CD14-positive monocyte (primary cell): ENCODE measurements around the gene TXN2. TPM values are rescaled to one million over a fixed set of nuclear protein-coding genes. Genes with fewer than 3 reads are reported as not detected.

ENCODE experiments used
- DNase-seq, 3 donors: peaks; one replicate each; pipeline ENCODE4 v3.0.0-alpha.2; 2011 to 2022
- H2AFZ ChIP-seq: 2 replicates; pipeline ENCODE4 v1.6.0; 2012; ENCODE audit warnings: mild to moderate bottlenecking, low read depth, low read length, inconsistent platforms; ENCODE audit not compliant: insufficient read depth, poor library complexity, severe bottlenecking
- H3K27ac ChIP-seq, 2 donors: 1 replicate in 1 of 2; 2 replicates in 1 of 2; pipeline ENCODE4 v1.5.1; 2012 to 2013; ENCODE audit warnings: low read length in 2 of 2, control low read depth in 1 of 2, inconsistent platforms in 1 of 2, low read depth in 1 of 2, mild to moderate bottlenecking in 1 of 2
- H3K27me3 ChIP-seq, 2 donors: one replicate each; pipeline versions ENCODE4 v1.6.0 to v1.6.1; 2011 to 2013; ENCODE audit warnings: low read length in 2 of 2; ENCODE audit not compliant: control insufficient read depth in 2 of 2, insufficient read depth in 2 of 2
- H3K36me3 ChIP-seq, 2 donors: replicated peaks in 1 of 2; 1 replicate in 1 of 2; 2 replicates in 1 of 2; pipeline versions ENCODE4 v1.5.1 to v1.6.1; 2012 to 2013; ENCODE audit warnings: low read length in 2 of 2, control low read depth in 1 of 2, inconsistent platforms in 1 of 2, mild to moderate bottlenecking in 1 of 2; ENCODE audit not compliant: insufficient read depth in 2 of 2, control insufficient read depth in 1 of 2
- H3K4me1 ChIP-seq, 2 donors: 1 replicate in 1 of 2; 2 replicates in 1 of 2; pipeline versions ENCODE4 v1.5.1 to v1.6.1; 2012 to 2013; ENCODE audit warnings: low read length in 2 of 2, control low read depth in 1 of 2, inconsistent platforms in 1 of 2, mild to moderate bottlenecking in 1 of 2, moderate library complexity in 1 of 2; ENCODE audit not compliant: insufficient read depth in 2 of 2, control insufficient read depth in 1 of 2
- H3K4me2 ChIP-seq: replicated peaks from 2 replicates; pipeline ENCODE3; 2012; ENCODE audit warnings: low read length, moderate library complexity, mild to moderate bottlenecking; ENCODE audit not compliant: poor library complexity, severe bottlenecking; ENCODE audit errors: extremely low read depth
- H3K4me3 ChIP-seq, 3 experiments: fragments of 200-600 bp in 1 of 3; sonication (generic) in 1 of 3; replicated peaks in 1 of 3; 1 replicate in 2 of 3; 2 replicates in 1 of 3; pipeline ENCODE4 v1.5.1; 2011 to 2013; ENCODE audit warnings: low read length in 3 of 3, mild to moderate bottlenecking in 3 of 3, control low read depth in 2 of 3, low read depth in 2 of 3, inconsistent platforms in 1 of 3, moderate library complexity in 1 of 3
- H3K79me2 ChIP-seq: 2 replicates; pipeline ENCODE4 v1.6.0; 2012; ENCODE audit warnings: mild to moderate bottlenecking, control low read depth, inconsistent platforms, low read length, moderate library complexity; ENCODE audit not compliant: insufficient read depth
- H3K9ac ChIP-seq: 2 replicates; pipeline ENCODE4 v1.6.0; 2017; ENCODE audit warnings: low read length, mild to moderate bottlenecking; ENCODE audit not compliant: insufficient read depth, poor library complexity, severe bottlenecking
- H3K9me3 ChIP-seq, 2 donors: replicated peaks in 1 of 2; 1 replicate in 1 of 2; 2 replicates in 1 of 2; pipeline versions ENCODE4 v1.5.1 to v1.6.1; 2012 to 2013; ENCODE audit warnings: low read length in 2 of 2, control low read depth in 1 of 2; ENCODE audit not compliant: control insufficient read depth in 1 of 2, insufficient read depth in 1 of 2
- H4K20me1 ChIP-seq: 2 replicates; pipeline ENCODE4 v1.6.0; 2012; ENCODE audit warnings: mild to moderate bottlenecking, low read length, control low read depth, moderate library complexity; ENCODE audit not compliant: insufficient read depth
- H3K27ac Mint-ChIP-seq, 7 donors: one replicate each; pipeline ENCODE4 v1.8.0; 2020; ENCODE audit warnings: mild to moderate bottlenecking in 7 of 7, mixed read lengths in 7 of 7, moderate library complexity in 6 of 7, inconsistent platforms in 2 of 7
- H3K27me3 Mint-ChIP-seq, 3 donors: one replicate each; pipeline ENCODE4 v1.8.0; 2021 to 2022; ENCODE audit warnings: low read depth in 3 of 3, mild to moderate bottlenecking in 3 of 3, mixed read lengths in 3 of 3, moderate library complexity in 3 of 3, inconsistent platforms in 1 of 3
- H3K36me3 Mint-ChIP-seq, 2 donors: one replicate each; pipeline ENCODE4 v1.8.0; 2020; ENCODE audit warnings: mixed read lengths in 2 of 2, inconsistent platforms in 1 of 2, mild to moderate bottlenecking in 1 of 2
- H3K4me1 Mint-ChIP-seq: one replicate; pipeline ENCODE4 v1.8.0; 2020; ENCODE audit warnings: mild to moderate bottlenecking, mixed read lengths
- H3K4me3 Mint-ChIP-seq, 2 donors: one replicate each; pipeline ENCODE4 v1.8.0; 2020; ENCODE audit warnings: mild to moderate bottlenecking in 2 of 2, mixed read lengths in 2 of 2, moderate library complexity in 1 of 2
- H3K9me3 Mint-ChIP-seq, 7 donors: one replicate each; pipeline ENCODE4 v1.8.0; 2020 to 2022; ENCODE audit warnings: mixed read lengths in 7 of 7, mild to moderate bottlenecking in 6 of 7, moderate library complexity in 6 of 7, inconsistent platforms in 2 of 7
- CTCF ChIP-seq: fragments of 200-600 bp; IDR thresholded peaks from one replicate; pipeline ENCODE4 v1.8.0; 2022; ENCODE audit warnings: antibody characterized with exemption, mild to moderate bottlenecking
- WGBS: methylation state at CpG from one replicate; pipeline ENCODE4 v1.1.5; 2013; ENCODE audit warnings: missing lambda C conversion rate; ENCODE audit not compliant: insufficient coverage; 5-methylcytosine and 5-hydroxymethylcytosine counted together
- intact Hi-C, 2 donors: fragments of 100-400 bp; cut with micrococcal nuclease; formaldehyde crosslinking; loops; one replicate each; pipeline versions ENCODE4 v1.15.0 to v1.15.1; 2023
- polyA plus RNA-seq, 3 donors: library from polyadenylated mRNA; depleted of rRNA in 1 of 3; unstranded in 2 of 3; stranded (reverse) in 1 of 3; fragments of 300-500 nt in 2 of 3; fragments of >200 nt in 1 of 3; fragmentation: Illumina TruSeq in 2 of 3; gene quantifications; 1 replicate in 2 of 3; 2 replicates in 1 of 3; pipeline ENCODE4 v1.2.3, GENCODE V29; 2012 to 2021

TXN2 gene
- polyA plus RNA-seq, 3 donors = 79.8 to 141 (median 140) TPM

GRCh38 chr22:36442506-36443197 lies 38.8 kb downstream of the TXN2 start:
- no peak for DNase-seq
- H3K27ac Mint-ChIP-seq = no peak overlapping the region
- no peak overlapping the region for H3K9ac ChIP-seq
- H3K9me3 ChIP-seq = no peaks in the 10 kb centered on the region
- WGBS = 95% methylated on average over 10 of the region's 12 CpGs
- no peak overlapping the region for H3K4me2 ChIP-seq
- H4K20me1 ChIP-seq = no peaks in the 10 kb centered on the region
- H3K4me1 Mint-ChIP-seq = peaks cover 53% of the 10 kb centered on the region
- no peaks in the 10 kb centered on the region for H3K36me3 ChIP-seq
- H2AFZ ChIP-seq = no peak overlapping the region
- TF ChIP-seq CTCF = no peak
- H3K27ac ChIP-seq = no peak overlapping the region
- peaks cover 0 to 8% of the 10 kb centered on the region in 2 donors for H3K36me3 Mint-ChIP-seq
- intact Hi-C loops = no loop called here
- no peak overlapping the region for H3K4me3 ChIP-seq
- H3K4me3 Mint-ChIP-seq = no peak overlapping the region
- no peaks in the 10 kb centered on the region for H3K79me2 ChIP-seq
- peaks cover 0 to 2% (median 0%) of the 10 kb centered on the region in 7 donors for H3K9me3 Mint-ChIP-seq
- H3K4me1 ChIP-seq = peaks cover 45 to 61% of the 10 kb centered on the region in 2 donors
- H3K27me3 ChIP-seq = no peaks in the 10 kb centered on the region
- no peaks in the 10 kb centered on the region for H3K27me3 Mint-ChIP-seq

GRCh38 chr22:36440429-36441002 lies 40.9 kb downstream of the TXN2 start:
- H3K9ac ChIP-seq = no peak overlapping the region
- WGBS = no CpG with 5 or more reads among the region's 8 CpGs
- H3K4me1 ChIP-seq = peaks cover 38 to 52% of the 10 kb centered on the region in 2 donors
- H4K20me1 ChIP-seq = no peaks in the 10 kb centered on the region
- no peaks in the 10 kb centered on the region for H3K36me3 ChIP-seq
- TF ChIP-seq CTCF = no peak
- H3K27ac ChIP-seq = no peak overlapping the region
- intact Hi-C loops = no loop called here
- Mint-ChIP-seq H3K4me3 (no peak overlapping the region), H3K4me1 (peaks cover 50% of the 10 kb centered on the region), H3K27ac (no peak overlapping the region), H3K27me3 (peaks cover 0 to 5% (median 4%) of the 10 kb centered on the region in 3 donors), H3K9me3 (no peaks in the 10 kb centered on the region), H3K36me3 (peaks cover 2 to 3% of the 10 kb centered on the region in 2 donors)
- H3K4me2 ChIP-seq = no peak overlapping the region
- no peaks in the 10 kb centered on the region for H3K79me2 ChIP-seq
- DNase-seq = no peak
- H2AFZ ChIP-seq = no peak overlapping the region
- H3K27me3 ChIP-seq = no peaks in the 10 kb centered on the region
- no peak overlapping the region for H3K4me3 ChIP-seq
- no peaks in the 10 kb centered on the region for H3K9me3 ChIP-seq
